HEK293T (cell line): Measurements from ENCODE around the gene RPS3A.

ENCODE experiments used
- ARNT ChIP-seq: fragments of 450-650 bp; IDR thresholded peaks from 2 replicates; pipeline ENCODE4 v1.6.1; 2017; ENCODE audit warnings: mild to moderate bottlenecking
- BHLHE40 ChIP-seq: fragments of 450-650 bp; IDR thresholded peaks from 2 replicates; pipeline ENCODE4 v1.6.1; 2016; ENCODE audit warnings: mild to moderate bottlenecking, moderate library complexity, borderline replicate concordance
- FOXM1 ChIP-seq: fragments of 450-650 bp; IDR thresholded peaks from 2 replicates; pipeline ENCODE4 v1.6.1; 2017; ENCODE audit warnings: mild to moderate bottlenecking, borderline replicate concordance
- LEF1 ChIP-seq: fragments of 450-650 bp; IDR thresholded peaks from 2 replicates; pipeline ENCODE4 v1.6.1; 2017; ENCODE audit warnings: mild to moderate bottlenecking, borderline replicate concordance
- NFRKB ChIP-seq: fragments of 450-650 bp; IDR thresholded peaks from 2 replicates; pipeline ENCODE4 v1.6.1; 2016; ENCODE audit warnings: mild to moderate bottlenecking, moderate library complexity
- SP1 ChIP-seq: fragments of 450-650 bp; IDR thresholded peaks from 2 replicates; pipeline ENCODE4 v1.6.1; 2017
- SUZ12 ChIP-seq: fragments of 450-650 bp; IDR thresholded peaks from 2 replicates; pipeline ENCODE4 v1.6.1; 2016; ENCODE audit warnings: mild to moderate bottlenecking
- TARDBP ChIP-seq: fragments of 450-650 bp; IDR thresholded peaks from 2 replicates; pipeline ENCODE4 v1.6.1; 2016

- TF ChIP-seq SP1 (no peak), TARDBP (no peak), FOXM1 (no peak), SUZ12 (no peak), LEF1 (no peak), BHLHE40 (no peak), ARNT (no peak), NFRKB (no peak)
Measured at GRCh38 chr4:151098979-151099228, 524 bp upstream of the RPS3A start.
